K562 (cell line): ENCODE measurements around the gene ARID3A. TPM values are rescaled to one million over a fixed set of nuclear protein-coding genes. Genes with fewer than 3 reads are reported as not detected.

Experiments
- CEBPG ChIP-seq, 3 experiments: fragments of 200-800 bp in 1 of 3; sonication (Bioruptor generic) in 1 of 3; sonication (generic) in 1 of 3; formaldehyde crosslinking in 1 of 3; IDR thresholded peaks in 2 of 3; conservative IDR thresholded peaks in 1 of 3; 2 replicates each; pipeline versions ENCODE4 v1.6.1 to v1.8.0; 2016 to 2022; ENCODE audit warnings: missing compliant biosample characterization in 2 of 3, missing genetic modification characterization in 2 of 3, mild to moderate bottlenecking in 1 of 3, missing genetic modification reagents in 1 of 3
- HDGF ChIP-seq: fragments of 450-650 bp; IDR thresholded peaks from 2 replicates; pipeline ENCODE4 v1.6.1; 2016
- PCBP1 ChIP-seq: fragments of 200-400 bp; formaldehyde crosslinking; IDR thresholded peaks from 2 replicates; pipeline ENCODE4 v1.6.1; 2018; ENCODE audit warnings: mild to moderate bottlenecking, low read depth, low read length; ENCODE audit not compliant: poor library complexity, severe bottlenecking
- SRSF7 ChIP-seq: fragments of 200-400 bp; formaldehyde crosslinking; optimal IDR thresholded peaks from 2 replicates; pipeline ENCODE3; 2017; ENCODE audit warnings: mild to moderate bottlenecking, low read depth, low read length
- TBP ChIP-seq: optimal IDR thresholded peaks from 2 replicates; pipeline ENCODE3; 2011; ENCODE audit warnings: low read depth, low read length, improper control_type of control experiment
- ZNF165 ChIP-seq: fragments of 250-450 bp; sonication (Bioruptor Pico); IDR thresholded peaks from 2 replicates; pipeline ENCODE4 v1.4.0; 2020; ENCODE audit warnings: borderline replicate concordance
- ZNF311 ChIP-seq: fragments of 250-450 bp; sonication (Bioruptor Pico); IDR thresholded peaks from 2 replicates; pipeline ENCODE4 v1.4.0; 2020; ENCODE audit warnings: mild to moderate bottlenecking, moderate library complexity
- polyA plus RNA-seq, 8 experiments: library from polyadenylated mRNA; depleted of rRNA in 4 of 8; stranded (reverse) in 5 of 8; unstranded in 3 of 8; fragments of >200 nt; fragmentation: Nextera tagmentation in 2 of 8; fragmentation: Illumina TruSeq in 1 of 8; extraction: Ambion mirVana in 2 of 8; extraction: Trizol in 1 of 8; gene quantifications; 2 replicates each; pipeline versions ENCODE4 v1.2.1 to v1.2.3, GENCODE V29; 2011 to 2014; ENCODE audit warnings: inconsistent platforms in 1 of 8, missing spikeins in 1 of 8
- total RNA-seq, 7 experiments: library from RNA; depleted of rRNA in 6 of 7; stranded (reverse); fragments of >200 nt in 6 of 7; fragmentation: Illumina TruSeq in 2 of 7; extraction: Trizol in 2 of 7; gene quantifications; 2 replicates each; pipeline versions ENCODE4 v1.2.1 to v1.2.3, GENCODE V29; 2011 to 2021; ENCODE audit warnings: low replicate concordance in 1 of 7
- TF ChIP-seq, protein P1 (sequence below): fragments of 150-350 bp; conservative IDR thresholded peaks from 2 replicates; pipeline ENCODE4 v1.6.1; 2014; ENCODE audit warnings: low read length
- TF ChIP-seq, protein P2 (sequence below): sonication (generic); formaldehyde crosslinking; IDR thresholded peaks from 2 replicates; pipeline ENCODE4 v1.8.0; 2022; ENCODE audit warnings: missing genetic modification reagents, mild to moderate bottlenecking, moderate library complexity, borderline replicate concordance
- TF ChIP-seq, protein P3 (sequence below): fragments of 250-450 bp; sonication (Bioruptor Pico); IDR thresholded peaks from 2 replicates; pipeline ENCODE4 v1.5.0; 2022; ENCODE audit warnings: mild to moderate bottlenecking
- TF ChIP-seq, protein P4 (sequence below): fragments of 250-450 bp; sonication (Bioruptor Pico); IDR thresholded peaks from 2 replicates; pipeline ENCODE4 v1.4.0; 2020; ENCODE audit warnings: mild to moderate bottlenecking, moderate library complexity, borderline replicate concordance
- TF ChIP-seq, protein P5 (sequence below): fragments of 250-450 bp; sonication (Bioruptor Pico); IDR thresholded peaks from 2 replicates; pipeline ENCODE4 v1.4.0; 2020; ENCODE audit warnings: borderline replicate concordance
- TF ChIP-seq, protein P6 (sequence below): sonication (generic); formaldehyde crosslinking; IDR thresholded peaks from 2 replicates; pipeline ENCODE4 v1.8.0; 2022; ENCODE audit warnings: mild to moderate bottlenecking, missing genetic modification reagents

Gene ARID3A
- total and polyA plus RNA-seq, 9 of the 15 experiments (the other 6 are each of a cell fraction or from before 2014, with no cell fraction given) = 1.4 to 118 (median 31.2) TPM

DNA sequence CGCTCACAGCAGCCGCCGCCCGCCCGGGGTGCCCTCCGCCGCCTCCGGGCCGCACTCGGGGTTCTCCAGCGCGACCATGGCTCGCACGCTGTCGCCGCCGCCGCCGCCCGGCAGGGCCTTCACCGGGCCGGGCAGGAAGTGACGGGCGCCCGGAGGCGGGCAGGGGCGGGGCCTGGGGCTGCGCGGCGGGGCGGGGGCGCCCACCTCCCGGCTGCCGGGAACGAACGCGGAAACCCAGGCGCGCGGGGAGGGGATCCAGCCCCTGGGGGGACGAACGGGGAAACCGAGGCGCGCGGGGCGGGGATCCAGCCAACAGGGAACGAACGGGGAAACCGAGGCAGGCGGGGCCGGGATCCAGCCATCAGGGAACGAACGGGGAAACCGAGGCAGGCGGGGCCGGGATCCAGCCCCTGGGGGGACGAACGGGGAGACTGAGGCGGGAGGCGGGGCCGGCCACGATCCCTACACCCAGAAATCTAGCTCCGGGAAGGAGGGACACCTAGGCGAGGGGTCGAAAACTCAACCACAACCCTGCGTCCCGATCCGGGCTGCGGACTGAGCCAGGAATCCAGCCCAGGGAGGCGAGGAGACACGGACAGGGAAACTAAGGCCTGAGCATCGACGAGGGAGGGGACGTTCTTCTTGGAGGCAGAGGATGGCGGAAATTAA is 12.6 kb upstream of the ARID3A start, which contains the start of gene R3HDM4 (continued):
- TF ChIP-seq, protein P1, sequence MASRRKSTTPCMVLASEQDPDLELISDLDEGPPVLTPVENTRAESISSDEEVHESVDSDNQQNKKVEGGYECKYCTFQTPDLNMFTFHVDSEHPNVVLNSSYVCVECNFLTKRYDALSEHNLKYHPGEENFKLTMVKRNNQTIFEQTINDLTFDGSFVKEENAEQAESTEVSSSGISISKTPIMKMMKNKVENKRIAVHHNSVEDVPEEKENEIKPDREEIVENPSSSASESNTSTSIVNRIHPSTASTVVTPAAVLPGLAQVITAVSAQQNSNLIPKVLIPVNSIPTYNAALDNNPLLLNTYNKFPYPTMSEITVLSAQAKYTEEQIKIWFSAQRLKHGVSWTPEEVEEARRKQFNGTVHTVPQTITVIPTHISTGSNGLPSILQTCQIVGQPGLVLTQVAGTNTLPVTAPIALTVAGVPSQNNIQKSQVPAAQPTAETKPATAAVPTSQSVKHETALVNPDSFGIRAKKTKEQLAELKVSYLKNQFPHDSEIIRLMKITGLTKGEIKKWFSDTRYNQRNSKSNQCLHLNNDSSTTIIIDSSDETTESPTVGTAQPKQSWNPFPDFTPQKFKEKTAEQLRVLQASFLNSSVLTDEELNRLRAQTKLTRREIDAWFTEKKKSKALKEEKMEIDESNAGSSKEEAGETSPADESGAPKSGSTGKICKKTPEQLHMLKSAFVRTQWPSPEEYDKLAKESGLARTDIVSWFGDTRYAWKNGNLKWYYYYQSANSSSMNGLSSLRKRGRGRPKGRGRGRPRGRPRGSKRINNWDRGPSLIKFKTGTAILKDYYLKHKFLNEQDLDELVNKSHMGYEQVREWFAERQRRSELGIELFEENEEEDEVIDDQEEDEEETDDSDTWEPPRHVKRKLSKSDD = no peak
- TF ChIP-seq HDGF = no peak
- TF ChIP-seq, protein P2, sequence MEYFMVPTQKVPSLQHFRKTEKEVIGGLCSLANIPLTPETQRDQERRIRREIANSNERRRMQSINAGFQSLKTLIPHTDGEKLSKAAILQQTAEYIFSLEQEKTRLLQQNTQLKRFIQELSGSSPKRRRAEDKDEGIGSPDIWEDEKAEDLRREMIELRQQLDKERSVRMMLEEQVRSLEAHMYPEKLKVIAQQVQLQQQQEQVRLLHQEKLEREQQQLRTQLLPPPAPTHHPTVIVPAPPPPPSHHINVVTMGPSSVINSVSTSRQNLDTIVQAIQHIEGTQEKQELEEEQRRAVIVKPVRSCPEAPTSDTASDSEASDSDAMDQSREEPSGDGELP = no peak
- peak; percentile 21 for TF ChIP-seq TBP
- TF ChIP-seq ZNF311 = no peak
- TF ChIP-seq, protein P3, sequence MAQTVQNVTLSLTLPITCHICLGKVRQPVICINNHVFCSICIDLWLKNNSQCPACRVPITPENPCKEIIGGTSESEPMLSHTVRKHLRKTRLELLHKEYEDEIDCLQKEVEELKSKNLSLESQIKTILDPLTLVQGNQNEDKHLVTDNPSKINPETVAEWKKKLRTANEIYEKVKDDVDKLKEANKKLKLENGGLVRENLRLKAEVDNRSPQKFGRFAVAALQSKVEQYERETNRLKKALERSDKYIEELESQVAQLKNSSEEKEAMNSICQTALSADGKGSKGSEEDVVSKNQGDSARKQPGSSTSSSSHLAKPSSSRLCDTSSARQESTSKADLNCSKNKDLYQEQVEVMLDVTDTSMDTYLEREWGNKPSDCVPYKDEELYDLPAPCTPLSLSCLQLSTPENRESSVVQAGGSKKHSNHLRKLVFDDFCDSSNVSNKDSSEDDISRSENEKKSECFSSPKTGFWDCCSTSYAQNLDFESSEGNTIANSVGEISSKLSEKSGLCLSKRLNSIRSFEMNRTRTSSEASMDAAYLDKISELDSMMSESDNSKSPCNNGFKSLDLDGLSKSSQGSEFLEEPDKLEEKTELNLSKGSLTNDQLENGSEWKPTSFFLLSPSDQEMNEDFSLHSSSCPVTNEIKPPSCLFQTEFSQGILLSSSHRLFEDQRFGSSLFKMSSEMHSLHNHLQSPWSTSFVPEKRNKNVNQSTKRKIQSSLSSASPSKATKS = no peak
- TF ChIP-seq, protein P4, sequence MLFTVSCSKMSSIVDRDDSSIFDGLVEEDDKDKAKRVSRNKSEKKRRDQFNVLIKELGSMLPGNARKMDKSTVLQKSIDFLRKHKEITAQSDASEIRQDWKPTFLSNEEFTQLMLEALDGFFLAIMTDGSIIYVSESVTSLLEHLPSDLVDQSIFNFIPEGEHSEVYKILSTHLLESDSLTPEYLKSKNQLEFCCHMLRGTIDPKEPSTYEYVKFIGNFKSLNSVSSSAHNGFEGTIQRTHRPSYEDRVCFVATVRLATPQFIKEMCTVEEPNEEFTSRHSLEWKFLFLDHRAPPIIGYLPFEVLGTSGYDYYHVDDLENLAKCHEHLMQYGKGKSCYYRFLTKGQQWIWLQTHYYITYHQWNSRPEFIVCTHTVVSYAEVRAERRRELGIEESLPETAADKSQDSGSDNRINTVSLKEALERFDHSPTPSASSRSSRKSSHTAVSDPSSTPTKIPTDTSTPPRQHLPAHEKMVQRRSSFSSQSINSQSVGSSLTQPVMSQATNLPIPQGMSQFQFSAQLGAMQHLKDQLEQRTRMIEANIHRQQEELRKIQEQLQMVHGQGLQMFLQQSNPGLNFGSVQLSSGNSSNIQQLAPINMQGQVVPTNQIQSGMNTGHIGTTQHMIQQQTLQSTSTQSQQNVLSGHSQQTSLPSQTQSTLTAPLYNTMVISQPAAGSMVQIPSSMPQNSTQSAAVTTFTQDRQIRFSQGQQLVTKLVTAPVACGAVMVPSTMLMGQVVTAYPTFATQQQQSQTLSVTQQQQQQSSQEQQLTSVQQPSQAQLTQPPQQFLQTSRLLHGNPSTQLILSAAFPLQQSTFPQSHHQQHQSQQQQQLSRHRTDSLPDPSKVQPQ (CRISPR knock-in tag) = no peak
- TF ChIP-seq, protein P5, sequence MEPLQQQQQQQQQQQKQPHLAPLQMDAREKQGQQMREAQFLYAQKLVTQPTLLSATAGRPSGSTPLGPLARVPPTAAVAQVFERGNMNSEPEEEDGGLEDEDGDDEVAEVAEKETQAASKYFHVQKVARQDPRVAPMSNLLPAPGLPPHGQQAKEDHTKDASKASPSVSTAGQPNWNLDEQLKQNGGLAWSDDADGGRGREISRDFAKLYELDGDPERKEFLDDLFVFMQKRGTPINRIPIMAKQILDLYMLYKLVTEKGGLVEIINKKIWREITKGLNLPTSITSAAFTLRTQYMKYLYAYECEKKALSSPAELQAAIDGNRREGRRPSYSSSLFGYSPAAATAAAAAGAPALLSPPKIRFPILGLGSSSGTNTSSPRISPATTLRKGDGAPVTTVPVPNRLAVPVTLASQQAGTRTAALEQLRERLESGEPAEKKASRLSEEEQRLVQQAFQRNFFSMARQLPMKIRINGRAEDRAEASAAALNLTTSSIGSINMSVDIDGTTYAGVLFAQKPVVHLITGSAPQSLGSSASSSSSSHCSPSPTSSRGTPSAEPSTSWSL (CRISPR knock-in tag) = no peak
- TF ChIP-seq SRSF7 = no peak
- no peak for TF ChIP-seq CEBPG (CRISPR knock-in tag; IDR thresholded peaks at IDR 0.05)
- no peak for TF ChIP-seq CEBPG (tag; conservative IDR thresholded peaks at IDR 0.05 in 1 of 2, IDR thresholded peaks at IDR 0.05 in 1 of 2)
- TF ChIP-seq PCBP1 = no peak
- TF ChIP-seq ZNF165 (CRISPR knock-in tag) = no peak
- TF ChIP-seq, protein P6, sequence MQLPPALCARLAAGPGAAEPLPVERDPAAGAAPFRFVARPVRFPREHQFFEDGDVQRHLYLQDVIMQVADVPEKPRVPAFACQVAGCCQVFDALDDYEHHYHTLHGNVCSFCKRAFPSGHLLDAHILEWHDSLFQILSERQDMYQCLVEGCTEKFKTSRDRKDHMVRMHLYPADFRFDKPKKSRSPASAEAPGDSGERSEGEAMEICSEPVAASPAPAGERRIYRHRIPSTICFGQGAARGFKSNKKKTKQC (CRISPR knock-in tag) = no peak
